GM10266 (cell line): Measurements from ENCODE around the gene NEDD4L.

Experiments used
- DNase-seq: peaks from one replicate; pipeline ENCODE4 v3.0.0; 2012; ENCODE audit errors: extremely low spot score
- TF ChIP-seq, protein P1 (sequence below): IDR thresholded peaks from 2 replicates; pipeline ENCODE4 v1.5.1; 2012; ENCODE audit warnings: mild to moderate bottlenecking, low read depth; ENCODE audit not compliant: control insufficient read depth, insufficient read depth; ENCODE audit errors: missing control alignments

NEDD4L gene

DNA sequence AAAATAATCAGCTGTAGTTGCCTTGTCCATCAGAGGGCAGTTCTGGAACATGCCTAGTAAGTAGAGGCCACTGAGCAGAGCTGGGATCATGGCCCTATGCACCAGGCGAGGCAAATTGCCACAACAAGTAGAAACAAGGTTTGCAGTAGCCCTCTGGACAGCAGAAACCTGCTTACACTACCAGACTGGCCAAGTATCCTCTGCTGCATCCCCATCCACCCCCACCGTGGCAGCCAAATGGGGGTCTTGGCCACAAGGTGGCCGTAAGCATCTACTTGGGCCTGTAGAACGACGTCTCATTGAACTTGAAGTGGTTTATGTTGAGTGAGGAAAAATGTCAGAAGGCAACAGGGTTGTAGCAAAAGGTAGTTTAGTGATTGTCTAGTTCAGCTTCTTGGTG lies 343.7 kb downstream of the NEDD4L start:
- DNase-seq, result no peak
- TF ChIP-seq, protein P1, sequence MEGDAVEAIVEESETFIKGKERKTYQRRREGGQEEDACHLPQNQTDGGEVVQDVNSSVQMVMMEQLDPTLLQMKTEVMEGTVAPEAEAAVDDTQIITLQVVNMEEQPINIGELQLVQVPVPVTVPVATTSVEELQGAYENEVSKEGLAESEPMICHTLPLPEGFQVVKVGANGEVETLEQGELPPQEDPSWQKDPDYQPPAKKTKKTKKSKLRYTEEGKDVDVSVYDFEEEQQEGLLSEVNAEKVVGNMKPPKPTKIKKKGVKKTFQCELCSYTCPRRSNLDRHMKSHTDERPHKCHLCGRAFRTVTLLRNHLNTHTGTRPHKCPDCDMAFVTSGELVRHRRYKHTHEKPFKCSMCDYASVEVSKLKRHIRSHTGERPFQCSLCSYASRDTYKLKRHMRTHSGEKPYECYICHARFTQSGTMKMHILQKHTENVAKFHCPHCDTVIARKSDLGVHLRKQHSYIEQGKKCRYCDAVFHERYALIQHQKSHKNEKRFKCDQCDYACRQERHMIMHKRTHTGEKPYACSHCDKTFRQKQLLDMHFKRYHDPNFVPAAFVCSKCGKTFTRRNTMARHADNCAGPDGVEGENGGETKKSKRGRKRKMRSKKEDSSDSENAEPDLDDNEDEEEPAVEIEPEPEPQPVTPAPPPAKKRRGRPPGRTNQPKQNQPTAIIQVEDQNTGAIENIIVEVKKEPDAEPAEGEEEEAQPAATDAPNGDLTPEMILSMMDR, result no peak

DNA sequence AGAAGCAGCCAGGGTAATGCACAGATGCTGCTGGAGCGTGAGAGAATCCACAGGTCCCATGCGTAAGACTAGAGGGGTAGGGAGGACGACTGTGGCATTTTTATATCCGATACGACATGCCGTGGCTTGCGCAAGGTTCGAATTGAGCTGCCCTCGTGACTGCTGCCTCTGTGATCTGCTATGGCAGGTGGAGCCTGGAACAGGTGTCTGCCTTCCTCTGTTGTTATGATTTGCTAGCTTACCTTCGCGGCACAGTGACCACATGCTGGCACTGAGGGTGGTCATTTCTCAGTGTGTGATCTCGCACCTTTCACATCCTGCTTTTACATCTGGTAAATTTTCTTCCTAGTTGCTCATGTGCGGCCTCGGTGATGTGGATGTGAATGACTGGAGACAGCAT lies 344.7 kb downstream of the NEDD4L start:
- TF ChIP-seq, protein P1, result no peak
- no peak for DNase-seq

DNA sequence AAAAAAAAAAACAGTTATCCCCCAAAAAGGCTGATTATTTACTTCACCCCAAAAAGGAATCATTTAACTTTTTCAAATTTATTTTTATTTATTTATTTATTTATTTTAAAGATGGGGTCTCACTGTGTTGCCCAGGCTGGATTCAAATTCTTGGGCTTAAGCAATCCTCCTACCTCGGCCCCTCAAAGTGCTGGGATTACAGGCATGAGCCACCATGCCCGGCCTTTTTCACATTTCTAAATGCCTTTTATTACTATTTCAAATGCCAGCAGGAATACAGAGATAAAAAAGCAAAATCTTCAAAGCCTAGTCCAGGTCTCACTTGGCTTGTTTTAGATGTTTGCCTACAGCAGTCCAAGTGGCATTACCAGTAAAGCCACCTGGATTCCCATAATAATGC lies 345.7 kb downstream of the NEDD4L start:
- TF ChIP-seq, protein P1, result no peak
- no peak for DNase-seq

DNA sequence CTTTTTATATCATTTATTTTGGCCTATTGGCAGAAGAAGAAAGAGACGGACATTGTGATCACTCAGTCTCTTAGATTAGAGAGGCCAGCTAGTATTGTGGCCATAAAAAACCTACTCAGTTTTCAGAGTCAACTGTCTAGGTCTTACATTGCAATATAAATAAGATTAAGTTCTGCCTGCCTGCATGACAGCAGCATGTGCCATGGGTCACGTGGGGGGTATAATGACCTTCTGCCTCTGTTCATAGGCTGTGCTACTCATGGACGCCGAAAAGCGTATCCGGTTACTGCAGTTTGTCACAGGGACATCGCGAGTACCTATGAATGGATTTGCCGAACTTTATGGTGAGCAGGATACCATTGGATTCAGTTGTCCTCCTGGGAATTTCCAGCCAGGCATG lies 346.4 kb downstream of the NEDD4L start:
- DNase-seq, result no peak
- TF ChIP-seq, protein P1, result no peak

DNA sequence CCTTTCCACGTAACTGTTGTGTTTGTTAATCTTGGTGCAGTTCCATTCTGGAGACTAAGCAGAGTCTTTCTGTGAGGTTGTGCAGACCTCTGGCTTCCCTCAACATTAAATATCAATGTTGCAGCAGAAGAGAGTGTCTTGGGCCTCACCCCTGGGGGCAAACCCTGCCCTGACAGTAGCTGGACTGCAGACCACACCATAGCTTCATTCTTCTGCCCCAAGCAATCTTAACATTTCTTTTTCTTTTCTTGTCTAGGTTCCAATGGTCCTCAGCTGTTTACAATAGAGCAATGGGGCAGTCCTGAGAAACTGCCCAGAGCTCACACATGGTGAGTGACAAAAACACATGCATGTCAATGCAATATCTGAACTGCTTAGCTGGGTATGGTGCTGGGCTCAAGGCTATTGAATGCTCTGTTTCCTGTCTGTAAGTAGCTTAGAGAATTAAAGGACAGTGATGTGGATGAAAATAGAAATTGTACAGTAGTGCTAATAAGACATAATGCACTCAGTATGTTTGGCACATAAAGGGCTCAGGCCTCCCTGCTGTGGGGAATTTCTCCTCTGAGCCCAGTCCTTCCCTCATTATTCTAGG lies 347.3 kb downstream of the NEDD4L start:
- no peak for DNase-seq
- TF ChIP-seq, protein P1, result no peak

DNA sequence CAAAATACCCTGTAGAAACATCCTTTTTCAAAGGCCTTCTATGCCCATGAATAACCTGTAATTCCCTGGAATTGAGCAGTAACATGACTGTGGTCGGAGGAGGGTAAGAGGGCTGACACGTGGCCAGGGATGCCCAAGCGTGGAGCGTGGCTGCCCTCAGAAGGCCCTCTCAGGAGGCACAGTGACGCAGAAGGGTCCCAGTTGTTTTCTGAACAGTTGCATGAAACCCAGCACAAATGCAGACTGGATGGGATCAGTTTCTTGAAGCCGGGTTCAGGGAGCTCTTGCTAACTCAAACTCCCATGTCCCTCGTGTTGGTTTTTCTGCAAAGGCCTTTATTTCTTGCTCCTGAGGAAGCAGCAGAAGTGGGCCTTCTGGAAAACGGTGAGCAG lies 347.9 kb downstream of the NEDD4L start:
- TF ChIP-seq, protein P1, result no peak
- DNase-seq, result no peak

DNA sequence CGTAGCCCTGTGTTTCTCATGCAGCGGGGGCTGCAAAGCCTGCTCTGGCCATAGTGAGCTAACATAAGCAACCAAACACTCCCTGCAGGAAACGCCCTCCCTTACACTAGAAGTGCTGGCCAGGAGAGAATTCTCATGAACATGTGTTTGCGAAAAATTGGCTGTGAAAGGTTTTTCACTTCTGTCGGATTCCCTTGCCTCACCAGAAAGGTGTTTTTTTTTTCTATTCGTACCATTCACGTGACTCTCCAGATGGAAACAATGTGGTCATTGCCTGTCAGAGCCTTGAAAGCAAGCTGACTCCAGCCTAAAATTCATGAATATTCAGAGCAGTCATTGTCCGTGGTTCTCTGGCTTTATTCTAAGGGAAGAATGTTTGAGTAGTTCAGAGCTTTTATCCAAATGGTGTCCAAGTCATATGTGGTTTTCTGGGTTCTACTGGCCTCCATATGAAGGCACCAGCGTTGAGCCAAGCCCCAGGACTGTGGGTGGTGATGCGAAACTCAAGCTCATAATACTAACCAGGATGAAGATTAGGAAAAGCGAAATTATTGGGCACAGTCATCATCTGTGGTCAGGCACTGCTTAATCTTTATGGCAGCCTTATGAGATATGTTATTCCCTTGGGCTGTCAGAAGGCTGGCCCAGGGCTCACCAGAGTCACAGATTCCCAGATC lies 348.4 kb downstream of the NEDD4L start:
- no peak for DNase-seq
- TF ChIP-seq, protein P1, result no peak
